SU-DHL-6 (cell line): ENCODE data around the gene ADAM19.
A peak's percentile ranks its signal among the peaks of the same experiment; 100 is the strongest.

Experiments used
- H2AFZ ChIP-seq: fragments of 200-600 bp; sonication (generic); 2 replicates; pipeline ENCODE4 v1.6.1; 2014; ENCODE audit warnings: low read depth, mild to moderate bottlenecking, moderate library complexity, mixed read lengths, antibody characterized with exemption, low read length; ENCODE audit not compliant: severe bottlenecking
- H3F3A ChIP-seq: fragments of 200-600 bp; shearing (Covaris generic); 2 replicates; pipeline ENCODE4 v1.6.0; 2016; ENCODE audit warnings: antibody characterized with exemption, mild to moderate bottlenecking; ENCODE audit not compliant: insufficient read depth
- H3K27ac ChIP-seq: fragments of 200-600 bp; sonication (generic); 2 replicates; pipeline ENCODE4 v1.5.1; 2016; ENCODE audit warnings: low read depth, mild to moderate bottlenecking, low read length, moderate library complexity, mixed read lengths
- H3K27me3 ChIP-seq: fragments of 200-600 bp; sonication (generic), shearing (Covaris generic); 2 replicates; pipeline ENCODE4 v1.6.0; 2014; ENCODE audit warnings: mild to moderate bottlenecking, low read length
- H3K36me3 ChIP-seq: fragments of 200-600 bp; sonication (generic); 2 replicates; pipeline ENCODE4 v1.6.1; 2014; ENCODE audit warnings: mild to moderate bottlenecking, low read length, mixed read lengths
- H3K4me2 ChIP-seq: fragments of 300-600, 200-600 bp; shearing (Covaris generic), sonication (generic); 2 replicates; pipeline ENCODE4 v1.6.0; 2014; ENCODE audit warnings: low read length, low read depth, mild to moderate bottlenecking; ENCODE audit not compliant: poor library complexity, severe bottlenecking
- H3K4me3 ChIP-seq: fragments of 200-600 bp; sonication (generic); 2 replicates; pipeline ENCODE4 v1.5.1; 2014; ENCODE audit warnings: antibody characterized with exemption, low read length, mild to moderate bottlenecking, mixed read lengths; ENCODE audit not compliant: insufficient read depth, poor library complexity, severe bottlenecking
- H3K79me2 ChIP-seq: fragments of 200-600 bp; sonication (generic); 2 replicates; pipeline ENCODE4 v1.6.1; 2014; ENCODE audit warnings: mild to moderate bottlenecking, low read length, moderate library complexity; ENCODE audit not compliant: insufficient read depth
- H3K9ac ChIP-seq: fragments of 200-600 bp; sonication (generic); 2 replicates; pipeline ENCODE4 v1.7.0; 2014; ENCODE audit warnings: mild to moderate bottlenecking, low read length
- H3K9me2 ChIP-seq: fragments of 200-600 bp; sonication (generic); replicated peaks from 2 replicates; pipeline ENCODE4 v1.6.1; 2014; ENCODE audit warnings: low read length; ENCODE audit not compliant: insufficient read depth
- H3K9me3 ChIP-seq: fragments of 200-600 bp; sonication (generic); 2 replicates; pipeline ENCODE4 v1.6.1; 2014; ENCODE audit warnings: low read length, mixed read lengths; ENCODE audit not compliant: insufficient read depth
- H4K20me1 ChIP-seq: fragments of 200-600 bp; sonication (generic); 2 replicates; pipeline ENCODE4 v1.6.1; 2014; ENCODE audit warnings: low read depth, mild to moderate bottlenecking, antibody characterized with exemption, low read length, moderate library complexity, mixed read lengths
- CTCF ChIP-seq: fragments of 200-600 bp; sonication (generic); IDR thresholded peaks from one replicate; pipeline ENCODE4 v1.5.1; 2017; ENCODE audit warnings: antibody characterized with exemption, mild to moderate bottlenecking, low read length, moderate library complexity; ENCODE audit not compliant: insufficient read depth, poor library complexity, severe bottlenecking
- EZH2phosphoT487 ChIP-seq: fragments of 200-600 bp; sonication (generic), shearing (Covaris generic); conservative IDR thresholded peaks from 2 replicates; pipeline ENCODE4 v1.6.1; 2018; ENCODE audit warnings: mild to moderate bottlenecking, antibody characterized with exemption, low read length, moderate library complexity, mixed read lengths

Gene ADAM19

GRCh38 chr5:157578079-157578780 lies 2.7 kb upstream of the ADAM19 start:
- Histone ChIP-seq H3K9me3 (no peaks in the 10 kb centered on the region), H4K20me1 (no peaks in the 10 kb centered on the region), H3K4me3 (no peak overlapping the region), H3K27me3 (no peaks in the 10 kb centered on the region), H3K9me2 (no peaks in the 10 kb centered on the region), H3F3A (peaks cover 15% of the 10 kb centered on the region), H3K36me3 (no peaks in the 10 kb centered on the region), H3K27ac (no peak overlapping the region), H2AFZ (no peak overlapping the region), H3K79me2 (peaks cover 20% of the 10 kb centered on the region), H3K9ac (no peak overlapping the region), H3K4me2 (no peak overlapping the region)
- no peak for TF ChIP-seq CTCF
- no peak for TF ChIP-seq EZH2phosphoT487

GRCh38 chr5:157576678-157577077 lies 1.1 kb upstream of the ADAM19 start:
- H3K79me2 ChIP-seq: peaks cover 35% of the 10 kb centered on the region
- peaks cover 5% of the 10 kb centered on the region; the same call in 1 of the 2 replicates for H3K36me3 ChIP-seq
- H3F3A ChIP-seq: peaks cover 29% of the 10 kb centered on the region
- H3K27me3 ChIP-seq: no peaks in the 10 kb centered on the region
- no peak overlapping the region for H3K4me3 ChIP-seq
- H4K20me1 ChIP-seq: no peaks in the 10 kb centered on the region
- H3K9me3 ChIP-seq: no peaks in the 10 kb centered on the region
- H3K9me2 ChIP-seq: no peaks in the 10 kb centered on the region
- no peak overlapping the region for H3K4me2 ChIP-seq
- no peak overlapping the region for H2AFZ ChIP-seq
- TF ChIP-seq EZH2phosphoT487 (no peak), CTCF (no peak)
- H3K27ac ChIP-seq: no peak overlapping the region
- no peak overlapping the region for H3K9ac ChIP-seq

- Histone ChIP-seq H3K9me3 (no peaks in the 10 kb centered on the region), H3K79me2 (peaks cover 52% of the 10 kb centered on the region), H3K4me3 (peak overlapping the region; percentile 91), H3K9ac (peak overlapping the region; percentile 88), H3F3A (peaks cover 32% of the 10 kb centered on the region), H3K27ac (peak overlapping the region; percentile 93), H3K27me3 (no peaks in the 10 kb centered on the region), H2AFZ (no peak overlapping the region), H3K4me2 (peak overlapping the region; percentile 94), H4K20me1 (no peaks in the 10 kb centered on the region), H3K36me3 (peaks cover 10% of the 10 kb centered on the region), H3K9me2 (no peaks in the 10 kb centered on the region)
- TF ChIP-seq CTCF: no peak
- no peak for TF ChIP-seq EZH2phosphoT487
These were observed 857 bp downstream of the ADAM19 start for GRCh38 chr5:157574456-157575380.
